Ishikawa (cell line): Measurements from ENCODE around the gene CYP24A1.

Experiments used
- CEBPB ChIP-seq: IDR thresholded peaks from 2 replicates; pipeline ENCODE4 v1.6.1; 2012
- CREB1 ChIP-seq: IDR thresholded peaks from 2 replicates; pipeline ENCODE4 v1.6.1; 2012; ENCODE audit warnings: low read depth
- EGR1 ChIP-seq: IDR thresholded peaks from 2 replicates; pipeline ENCODE4 v1.6.1; 2012
- EP300 ChIP-seq: IDR thresholded peaks from 2 replicates; pipeline ENCODE4 v1.6.1; 2012; ENCODE audit warnings: borderline replicate concordance
- FOXM1 ChIP-seq: IDR thresholded peaks from 2 replicates; pipeline ENCODE4 v1.6.1; 2012; ENCODE audit warnings: low read depth, borderline replicate concordance
- NFIC ChIP-seq: IDR thresholded peaks from 2 replicates; pipeline ENCODE4 v1.6.1; 2012
- RAD21 ChIP-seq: IDR thresholded peaks from 2 replicates; pipeline ENCODE4 v1.6.1; 2012; ENCODE audit warnings: low read depth
- TAF1 ChIP-seq: IDR thresholded peaks from 2 replicates; pipeline ENCODE4 v1.6.1; 2012; ENCODE audit warnings: low read depth, mild to moderate bottlenecking
- TCF12 ChIP-seq: IDR thresholded peaks from 2 replicates; pipeline ENCODE4 v1.6.1; 2012; ENCODE audit warnings: low read depth
- TEAD4 ChIP-seq: IDR thresholded peaks from 2 replicates; pipeline ENCODE4 v1.6.1; 2012
- YY1 ChIP-seq: IDR thresholded peaks from 2 replicates; pipeline ENCODE4 v1.6.1; 2012; ENCODE audit warnings: low read depth
- ZBTB7A ChIP-seq: IDR thresholded peaks from 2 replicates; pipeline ENCODE4 v1.6.1; 2012; ENCODE audit warnings: low read depth
- TF ChIP-seq, protein P1 (sequence below): IDR thresholded peaks from 2 replicates; pipeline ENCODE4 v1.6.1; 2012
- TF ChIP-seq, protein P2 (sequence below): IDR thresholded peaks from 2 replicates; pipeline ENCODE4 v1.6.1; 2012
- TF ChIP-seq, protein P3 (sequence below): IDR thresholded peaks from 2 replicates; pipeline ENCODE4 v1.6.1; 2012; ENCODE audit warnings: low read depth, mild to moderate bottlenecking

CYP24A1 gene

DNA sequence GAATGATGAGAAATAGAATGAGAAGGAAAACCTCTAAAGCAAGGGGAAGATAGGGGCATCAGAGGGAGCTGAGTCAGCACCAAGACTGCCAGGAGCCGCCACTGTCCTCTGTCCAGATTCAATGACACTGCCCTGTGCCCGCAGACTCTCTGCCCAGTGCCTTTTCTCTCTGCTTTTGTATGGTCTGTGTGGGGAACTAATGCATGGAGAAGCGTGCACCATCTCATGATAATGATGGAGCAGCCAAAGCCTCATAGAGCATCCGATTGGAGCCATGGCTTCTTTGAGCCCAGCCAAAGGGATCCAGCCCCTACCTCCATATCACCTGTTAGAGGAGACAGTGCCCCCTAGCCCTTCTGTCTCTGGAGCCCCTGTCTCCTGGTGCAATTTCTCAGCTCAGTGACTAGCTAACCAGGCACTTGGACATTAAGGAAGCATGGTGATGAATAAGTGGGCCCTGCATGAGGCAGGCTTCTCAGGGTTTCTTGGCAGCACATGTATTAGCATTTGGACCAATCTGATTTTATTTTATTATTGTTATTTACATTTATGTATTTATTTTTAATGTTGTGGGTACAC is 27.6 kb upstream of the CYP24A1 start:
- no peak for TF ChIP-seq TCF12
- TF ChIP-seq RAD21, result no peak
- TF ChIP-seq, protein P1, sequence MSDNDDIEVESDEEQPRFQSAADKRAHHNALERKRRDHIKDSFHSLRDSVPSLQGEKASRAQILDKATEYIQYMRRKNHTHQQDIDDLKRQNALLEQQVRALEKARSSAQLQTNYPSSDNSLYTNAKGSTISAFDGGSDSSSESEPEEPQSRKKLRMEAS, result no peak
- TF ChIP-seq TAF1, result no peak
- TF ChIP-seq ZBTB7A, result no peak

DNA sequence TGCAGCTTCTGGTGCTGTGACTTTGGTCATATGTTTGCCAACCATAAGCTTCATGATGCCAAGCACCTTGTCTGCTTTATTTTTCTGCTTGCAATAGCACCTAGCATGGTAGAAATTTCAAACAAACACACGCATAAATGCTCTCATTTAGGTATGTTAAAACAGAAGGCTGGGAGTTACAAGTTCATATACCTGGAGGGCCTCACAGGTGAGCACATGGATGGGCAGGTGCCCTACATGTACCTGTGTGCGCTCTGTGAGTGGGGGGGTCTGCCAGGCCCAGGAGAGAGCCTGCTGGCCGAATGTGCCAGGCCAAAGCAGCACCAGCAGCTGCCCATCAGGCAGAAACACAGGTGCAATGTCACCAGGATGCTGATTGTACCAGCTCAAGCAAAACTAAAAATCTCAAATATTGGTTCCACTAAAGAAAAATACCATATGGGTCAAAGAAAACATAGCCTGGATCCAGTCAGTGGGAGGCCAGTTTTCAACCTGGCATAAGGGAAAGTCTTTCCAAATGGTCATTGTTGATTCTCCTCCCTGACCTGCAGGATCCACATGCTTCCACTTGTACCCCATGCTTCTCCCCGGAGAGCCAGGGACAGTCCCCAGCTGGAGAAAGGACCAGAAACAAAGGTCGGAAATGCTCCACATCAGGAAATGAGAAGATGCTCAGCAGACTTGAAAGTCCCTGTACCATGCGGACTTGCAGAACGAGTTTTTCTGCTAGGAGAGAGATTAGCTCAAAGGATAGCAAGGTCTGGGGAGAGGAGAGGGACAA is 26.9 kb upstream of the CYP24A1 start:
- TF ChIP-seq RAD21 (no peak), EGR1 (no peak), YY1 (no peak)
- TF ChIP-seq, protein P2, sequence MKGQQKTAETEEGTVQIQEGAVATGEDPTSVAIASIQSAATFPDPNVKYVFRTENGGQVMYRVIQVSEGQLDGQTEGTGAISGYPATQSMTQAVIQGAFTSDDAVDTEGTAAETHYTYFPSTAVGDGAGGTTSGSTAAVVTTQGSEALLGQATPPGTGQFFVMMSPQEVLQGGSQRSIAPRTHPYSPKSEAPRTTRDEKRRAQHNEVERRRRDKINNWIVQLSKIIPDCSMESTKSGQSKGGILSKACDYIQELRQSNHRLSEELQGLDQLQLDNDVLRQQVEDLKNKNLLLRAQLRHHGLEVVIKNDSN, result no peak

DNA sequence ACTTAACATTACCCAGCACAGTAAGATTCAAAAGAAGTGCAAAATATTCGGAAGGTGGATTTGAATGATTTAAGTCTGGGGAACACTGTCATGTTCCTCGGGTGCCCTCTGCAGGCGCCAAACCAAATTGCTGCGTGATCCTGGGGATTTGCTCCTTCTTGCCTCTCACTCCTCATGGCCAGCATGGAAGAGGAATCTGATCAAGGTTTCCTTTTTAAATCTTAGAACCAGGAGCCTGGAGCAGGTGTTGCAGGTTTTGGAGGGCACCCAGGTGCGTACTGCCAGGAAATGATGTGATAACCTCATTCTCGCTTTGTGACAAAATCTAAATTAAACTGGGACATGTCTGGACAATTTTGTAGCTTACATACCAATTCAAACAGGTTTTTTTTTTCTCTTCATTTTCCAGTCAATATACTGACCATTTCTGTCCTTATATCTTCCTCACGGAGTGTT is 26.0 kb upstream of the CYP24A1 start:
- TF ChIP-seq YY1, result no peak
- TF ChIP-seq RAD21, result peak; percentile 92

DNA sequence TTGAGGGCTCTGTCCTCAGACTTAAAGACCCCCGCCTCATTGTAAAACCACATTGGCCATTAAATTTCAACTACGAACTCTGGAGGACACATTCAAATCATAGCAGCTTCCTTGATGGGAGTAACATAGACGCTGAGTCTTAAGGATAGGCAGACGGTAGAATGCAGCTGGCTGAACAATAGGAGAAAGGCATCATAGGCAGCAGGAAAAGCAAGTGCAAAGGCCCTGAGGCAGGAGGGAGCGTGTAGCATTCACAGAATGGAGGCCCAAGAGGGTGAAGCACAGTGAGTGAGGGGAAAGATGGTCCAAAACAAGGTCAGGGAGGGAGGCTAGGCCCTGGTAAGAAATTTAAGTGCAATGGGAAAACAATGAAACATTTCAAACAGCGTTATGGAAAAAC is 25.5 kb upstream of the CYP24A1 start:
- no peak for TF ChIP-seq EGR1
- TF ChIP-seq TCF12, result no peak
- TF ChIP-seq FOXM1, result no peak
- no peak for TF ChIP-seq CEBPB
- TF ChIP-seq TAF1, result no peak
- no peak for TF ChIP-seq RAD21
- TF ChIP-seq YY1, result no peak
- TF ChIP-seq, protein P3, sequence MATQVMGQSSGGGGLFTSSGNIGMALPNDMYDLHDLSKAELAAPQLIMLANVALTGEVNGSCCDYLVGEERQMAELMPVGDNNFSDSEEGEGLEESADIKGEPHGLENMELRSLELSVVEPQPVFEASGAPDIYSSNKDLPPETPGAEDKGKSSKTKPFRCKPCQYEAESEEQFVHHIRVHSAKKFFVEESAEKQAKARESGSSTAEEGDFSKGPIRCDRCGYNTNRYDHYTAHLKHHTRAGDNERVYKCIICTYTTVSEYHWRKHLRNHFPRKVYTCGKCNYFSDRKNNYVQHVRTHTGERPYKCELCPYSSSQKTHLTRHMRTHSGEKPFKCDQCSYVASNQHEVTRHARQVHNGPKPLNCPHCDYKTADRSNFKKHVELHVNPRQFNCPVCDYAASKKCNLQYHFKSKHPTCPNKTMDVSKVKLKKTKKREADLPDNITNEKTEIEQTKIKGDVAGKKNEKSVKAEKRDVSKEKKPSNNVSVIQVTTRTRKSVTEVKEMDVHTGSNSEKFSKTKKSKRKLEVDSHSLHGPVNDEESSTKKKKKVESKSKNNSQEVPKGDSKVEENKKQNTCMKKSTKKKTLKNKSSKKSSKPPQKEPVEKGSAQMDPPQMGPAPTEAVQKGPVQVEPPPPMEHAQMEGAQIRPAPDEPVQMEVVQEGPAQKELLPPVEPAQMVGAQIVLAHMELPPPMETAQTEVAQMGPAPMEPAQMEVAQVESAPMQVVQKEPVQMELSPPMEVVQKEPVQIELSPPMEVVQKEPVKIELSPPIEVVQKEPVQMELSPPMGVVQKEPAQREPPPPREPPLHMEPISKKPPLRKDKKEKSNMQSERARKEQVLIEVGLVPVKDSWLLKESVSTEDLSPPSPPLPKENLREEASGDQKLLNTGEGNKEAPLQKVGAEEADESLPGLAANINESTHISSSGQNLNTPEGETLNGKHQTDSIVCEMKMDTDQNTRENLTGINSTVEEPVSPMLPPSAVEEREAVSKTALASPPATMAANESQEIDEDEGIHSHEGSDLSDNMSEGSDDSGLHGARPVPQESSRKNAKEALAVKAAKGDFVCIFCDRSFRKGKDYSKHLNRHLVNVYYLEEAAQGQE, result no peak
- TF ChIP-seq CREB1, result no peak
- no peak for TF ChIP-seq ZBTB7A
- TF ChIP-seq, protein P1, result no peak

DNA sequence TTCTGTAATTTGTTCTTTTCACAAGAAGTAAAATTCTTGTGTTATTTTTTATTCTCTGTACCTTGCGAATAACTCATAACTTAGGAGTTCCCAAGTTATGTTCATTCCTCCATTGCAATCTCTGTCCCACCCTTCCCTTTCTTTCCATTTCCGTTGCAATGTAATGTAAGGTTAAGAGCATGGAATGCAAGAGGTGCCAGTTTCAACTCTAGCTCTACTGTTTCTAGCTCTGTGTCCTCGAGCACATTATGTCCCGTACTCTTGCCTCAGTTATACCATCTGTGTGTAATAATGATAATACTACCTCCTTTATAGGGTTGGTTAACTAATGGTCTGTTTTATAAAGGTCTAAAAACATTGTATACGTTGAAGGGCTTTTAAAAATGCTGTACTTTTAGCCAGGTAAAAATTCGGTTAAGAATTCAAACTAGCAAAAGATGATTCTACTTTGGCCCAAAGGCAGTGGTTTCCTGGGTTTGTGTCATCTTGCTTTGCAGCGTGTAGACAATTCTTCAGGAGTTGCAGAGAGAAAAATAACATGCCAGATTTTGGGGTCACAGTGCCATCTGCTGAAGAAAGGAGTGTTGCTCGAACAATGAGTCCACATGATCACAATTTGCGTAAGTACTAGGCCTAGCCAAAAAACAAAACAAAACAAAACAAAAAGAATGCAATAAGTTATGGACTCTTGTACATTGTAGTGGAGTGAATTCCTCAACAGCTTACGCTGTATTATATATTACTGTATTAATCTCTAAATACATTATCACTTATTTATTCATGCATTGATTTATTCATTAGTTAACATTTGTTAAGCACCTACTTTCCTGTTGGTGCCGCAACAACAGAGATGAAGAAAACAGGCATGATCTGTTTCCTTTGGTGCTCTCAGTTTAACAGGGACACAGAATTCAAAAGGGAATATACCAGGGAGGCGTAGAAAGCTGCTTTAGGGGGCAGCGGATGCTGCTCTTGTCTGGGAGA is 24.1 kb upstream of the CYP24A1 start:
- no peak for TF ChIP-seq TCF12
- peak; percentile 58 for TF ChIP-seq RAD21

DNA sequence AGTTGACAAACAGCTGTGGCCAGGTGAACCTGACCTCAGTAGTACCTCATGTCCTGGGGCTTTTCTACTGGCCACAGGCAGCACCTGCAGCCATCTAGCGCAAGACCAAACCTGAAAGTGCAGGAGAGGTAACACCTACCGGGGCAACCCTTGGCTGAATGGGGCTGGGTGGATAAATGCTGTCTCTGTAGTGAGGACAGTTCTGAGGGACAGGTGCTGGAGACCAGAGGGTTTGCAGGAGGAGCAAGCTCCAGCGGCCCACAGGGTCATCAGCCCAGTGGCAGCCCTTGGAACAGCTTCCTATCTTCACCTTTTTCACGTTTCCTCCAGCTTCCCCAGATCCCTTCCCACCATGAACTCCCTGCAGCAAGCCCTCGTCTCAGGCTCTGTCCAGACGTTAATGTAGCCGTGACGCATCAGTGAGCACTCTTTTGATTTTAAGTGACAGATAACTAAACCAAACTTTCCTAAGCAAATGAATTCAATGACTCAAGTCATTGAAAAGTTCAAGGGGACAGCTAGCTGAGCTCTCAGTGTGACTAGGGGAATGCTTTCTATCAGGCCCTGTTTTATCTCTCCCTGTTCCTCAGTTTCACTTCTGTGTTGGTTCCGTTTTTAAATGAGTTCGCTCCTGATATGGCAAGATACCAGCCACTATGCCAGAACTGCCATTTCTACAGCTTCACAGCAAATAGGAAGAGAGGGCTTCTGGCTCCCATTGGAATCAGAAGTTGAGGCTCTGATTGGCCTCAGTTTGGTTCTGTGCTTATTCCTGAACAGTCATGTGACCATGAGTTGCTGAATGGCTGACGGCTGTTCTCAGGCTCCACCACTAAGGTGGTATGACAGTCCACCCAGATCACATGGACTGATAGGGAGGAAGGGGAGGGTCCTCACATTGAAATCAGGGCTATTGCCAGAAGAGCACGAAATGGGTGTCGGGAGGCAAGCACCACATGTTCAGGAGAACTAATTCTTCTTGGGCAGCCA is 22.0 kb upstream of the CYP24A1 start:
- TF ChIP-seq, protein P2, result peak; percentile 22; the same call in 1 of the 2 replicates
- no peak for TF ChIP-seq CREB1

DNA sequence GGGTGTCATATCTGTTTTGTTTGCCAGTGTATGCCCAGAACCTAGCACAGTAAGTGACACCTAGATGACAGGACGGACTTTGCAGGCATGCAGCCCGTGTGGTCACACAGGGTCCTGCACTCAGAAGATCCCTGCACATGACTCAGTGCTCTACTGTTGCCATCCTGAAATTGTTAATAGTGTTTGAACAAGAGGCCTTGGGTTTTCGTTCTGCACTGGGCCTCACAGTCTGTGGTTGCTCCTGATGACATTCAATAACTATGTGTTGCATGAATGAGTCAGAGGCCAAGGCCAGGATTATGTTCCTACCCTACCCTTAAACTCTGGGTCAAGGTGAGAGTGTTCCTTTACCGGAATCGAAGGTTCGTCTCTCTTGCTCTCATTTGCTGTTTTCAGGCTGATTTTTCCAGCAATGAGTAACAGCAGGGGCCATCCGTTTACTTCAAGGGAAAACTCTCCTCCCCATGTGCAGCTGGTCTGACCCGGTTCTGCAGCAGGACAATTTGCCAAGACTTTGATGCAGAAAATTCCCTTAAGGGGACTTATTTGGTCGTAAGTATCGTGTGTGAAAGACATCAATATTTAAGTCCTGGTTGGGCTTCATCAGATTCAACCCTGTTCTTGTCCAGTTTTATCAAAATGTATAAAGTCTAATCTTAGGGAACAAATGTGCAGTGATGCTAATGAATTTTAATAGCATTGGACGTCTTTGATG is 21.1 kb upstream of the CYP24A1 start:
- TF ChIP-seq, protein P2, result no peak
- TF ChIP-seq EP300, result no peak
- TF ChIP-seq, protein P3, result no peak
- no peak for TF ChIP-seq TAF1
- TF ChIP-seq, protein P1, result no peak
- no peak for TF ChIP-seq EGR1
- TF ChIP-seq CEBPB, result no peak
- no peak for TF ChIP-seq FOXM1
- no peak for TF ChIP-seq NFIC
- no peak for TF ChIP-seq TEAD4
- TF ChIP-seq CREB1, result no peak
- no peak for TF ChIP-seq TCF12
